HUDEP-2 (cell line): ENCODE measurements around the gene RAB11FIP4.

Experiments used
- DNase-seq, 76 experiments: peaks; one replicate each; lab custom pipeline; 2025; ENCODE audit not compliant: unreplicated experiment in 76 of 76; lab: John Stamatoyannopoulos, UW

RAB11FIP4 gene

DNA sequence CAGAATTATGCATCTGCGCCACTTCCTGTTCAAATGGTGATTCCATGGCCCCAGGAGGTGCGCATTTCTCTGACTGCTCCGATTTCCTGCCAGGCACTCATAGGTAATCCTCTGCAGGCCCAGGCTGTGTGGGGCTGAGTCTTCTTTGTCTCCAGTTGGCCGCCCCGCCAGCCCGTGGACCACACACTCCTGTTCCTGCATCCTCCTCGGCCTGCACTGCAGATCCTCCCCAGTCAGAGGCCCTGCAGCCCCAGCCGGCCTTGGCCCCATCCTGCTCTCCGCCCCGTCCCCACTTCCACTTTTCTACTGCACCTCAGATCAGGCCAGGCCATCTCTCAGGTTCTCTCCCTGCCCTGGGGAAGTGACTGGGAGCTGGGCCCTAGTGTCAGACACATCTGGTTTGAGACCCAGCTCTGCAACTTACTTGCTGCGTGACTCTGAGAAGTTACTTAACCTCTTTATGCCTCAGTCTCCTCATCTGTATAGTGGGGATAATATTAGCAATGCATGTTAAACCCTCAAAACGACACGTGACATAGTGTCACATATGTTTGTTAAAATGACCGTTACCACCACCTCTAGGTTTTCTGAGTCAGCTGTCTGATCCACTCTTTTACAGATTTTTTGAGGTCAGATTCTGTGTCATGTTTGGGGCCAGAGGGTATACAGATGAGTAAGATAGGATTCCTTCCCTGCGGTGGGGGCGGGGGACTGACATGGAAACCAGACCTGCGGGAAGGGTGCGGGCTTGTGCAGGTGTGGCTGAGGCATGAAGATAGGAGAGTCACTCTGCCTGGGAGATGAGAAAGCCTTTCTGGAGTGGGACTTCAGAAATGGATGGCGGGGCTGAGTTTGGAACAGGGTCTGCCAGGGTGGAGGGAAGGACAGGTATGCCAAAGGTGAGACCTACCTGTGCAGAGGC lies 12.8 kb downstream of the RAB11FIP4 start:
- DNase-seq, result no peak

DNA sequence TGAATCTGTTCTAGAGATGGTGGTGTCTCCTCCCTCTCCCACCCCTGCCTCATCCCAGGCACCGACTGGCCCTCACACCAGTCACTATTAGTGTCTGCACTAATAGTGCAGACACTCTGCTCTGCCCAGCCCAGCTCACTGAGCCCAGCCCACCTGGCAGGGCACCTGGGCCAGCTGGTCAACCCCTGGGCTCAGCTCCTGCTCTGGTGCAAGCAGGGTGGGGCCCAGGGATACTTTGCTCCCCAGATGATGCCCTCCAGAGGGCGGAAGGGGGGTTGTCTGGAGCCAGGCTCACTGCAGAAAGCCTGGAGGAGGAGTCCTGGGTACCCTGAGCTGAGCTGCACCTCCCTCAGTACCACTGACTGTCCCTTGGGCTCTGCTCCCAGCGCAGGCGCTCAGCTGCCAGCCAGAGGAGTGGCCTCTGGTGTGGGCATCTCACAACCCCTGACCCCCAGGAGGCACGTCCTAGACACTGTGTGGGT lies 14.5 kb downstream of the RAB11FIP4 start:
- DNase-seq, result no peak

- no peak for DNase-seq
Measured at GRCh38 chr17:31408586-31408985, 17.1 kb downstream of the RAB11FIP4 start.

DNA sequence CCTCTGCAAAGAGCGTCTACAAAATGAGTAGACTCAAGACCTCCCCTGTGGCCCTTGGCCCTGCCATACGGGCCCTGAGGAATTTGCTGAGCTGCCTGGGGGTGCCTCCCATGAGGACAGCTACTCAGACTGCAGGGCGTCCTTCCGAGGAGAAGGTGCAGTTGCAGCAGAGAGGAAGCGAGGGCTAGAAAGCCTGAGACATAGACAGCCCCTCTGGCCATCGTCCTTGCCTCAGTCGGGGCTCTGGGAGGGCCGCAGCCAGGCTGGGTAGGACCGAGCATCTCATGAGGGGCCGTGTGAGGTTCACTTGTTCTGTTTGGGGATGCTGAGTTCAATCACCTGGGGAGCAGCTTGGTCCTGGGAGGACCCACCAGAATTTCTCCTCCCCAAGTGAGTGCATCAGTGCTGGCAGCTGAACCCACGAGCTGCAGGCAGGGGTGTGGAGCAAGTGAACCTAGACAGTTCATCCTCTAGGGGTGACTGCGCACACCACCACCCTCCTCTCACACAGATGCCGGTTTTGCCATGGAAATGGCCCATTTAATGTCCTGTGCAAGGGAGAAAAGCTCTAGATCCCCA lies 20.3 kb downstream of the RAB11FIP4 start:
- no peak for DNase-seq

DNA sequence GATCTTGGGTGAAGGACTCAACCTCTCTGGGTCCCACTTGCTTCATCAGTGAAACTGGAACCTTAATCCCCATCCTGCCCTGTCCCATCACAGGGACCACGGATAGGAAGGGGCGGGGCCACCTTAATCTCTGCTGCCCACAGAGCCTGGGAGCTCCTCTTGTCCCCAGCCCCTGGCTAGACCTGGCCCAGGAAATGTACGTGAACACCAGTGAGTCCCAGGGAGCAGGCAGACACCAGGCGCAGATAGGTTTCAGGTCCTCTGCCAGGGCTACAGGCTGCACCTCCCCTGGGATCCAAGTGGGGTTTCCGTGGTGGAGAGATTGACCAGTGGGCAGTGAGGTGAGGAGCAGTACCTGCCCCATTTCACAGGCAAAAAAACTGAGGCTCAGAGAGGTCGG lies 21.0 kb downstream of the RAB11FIP4 start:
- no peak for DNase-seq

- no peak for DNase-seq
Measured at GRCh38 chr17:31413081-31413799, 21.8 kb downstream of the RAB11FIP4 start.

GRCh38 chr17:31413874-31414549 lies 22.5 kb downstream of the RAB11FIP4 start:
- no peak for DNase-seq

- no peak for DNase-seq
Measured at GRCh38 chr17:31414550-31414918, 23.1 kb downstream of the RAB11FIP4 start.

DNA sequence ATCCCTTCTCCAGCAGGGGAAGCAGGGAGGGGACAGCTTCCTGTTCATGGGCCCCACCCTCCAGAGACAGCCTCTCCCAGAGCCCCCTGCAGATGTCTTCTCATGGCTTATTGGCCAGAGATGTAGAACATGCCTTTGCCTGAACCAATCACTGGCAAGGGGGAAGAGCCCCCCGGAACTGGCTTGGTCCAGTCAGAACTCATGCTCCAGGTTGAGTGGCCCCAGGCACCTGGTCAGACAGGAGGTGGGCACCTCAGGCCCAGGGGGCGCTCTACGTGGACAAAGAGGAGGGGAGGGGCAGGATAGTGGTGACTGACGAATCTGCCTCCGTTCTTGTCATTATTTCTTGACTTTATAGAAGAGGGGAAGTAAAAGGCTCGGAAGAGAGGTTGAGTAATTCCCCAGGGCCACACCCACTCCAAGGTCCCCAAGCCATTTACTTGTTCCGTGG lies 23.6 kb downstream of the RAB11FIP4 start:
- no peak for DNase-seq

GRCh38 chr17:31415640-31416502 lies 24.4 kb downstream of the RAB11FIP4 start:
- no peak for DNase-seq

DNA sequence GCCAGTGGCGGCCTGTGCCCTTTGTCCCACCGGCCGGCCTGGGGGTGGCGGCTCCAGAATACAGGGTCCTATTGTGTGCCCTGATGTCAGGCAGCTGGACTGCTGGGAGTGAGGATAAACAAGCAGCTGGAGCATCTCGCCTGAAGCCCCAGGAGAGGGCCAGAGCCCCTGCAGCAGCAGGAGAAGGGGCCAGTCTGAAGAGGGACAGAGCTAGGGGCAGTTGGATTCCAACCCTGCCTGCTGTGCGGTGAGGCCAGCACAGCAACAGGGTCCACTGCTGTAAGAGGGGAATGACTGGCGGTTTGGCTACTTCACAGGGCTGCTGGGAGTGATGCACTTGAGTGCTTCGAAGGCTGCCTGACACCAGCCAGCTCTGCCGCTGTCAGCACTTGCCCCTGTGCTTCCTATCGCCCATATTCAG lies 25.0 kb downstream of the RAB11FIP4 start:
- DNase-seq, result no peak

- DNase-seq, result no peak
Measured at GRCh38 chr17:31417051-31417792, 25.7 kb downstream of the RAB11FIP4 start.

GRCh38 chr17:31418773-31419350 lies 27.4 kb downstream of the RAB11FIP4 start:
- DNase-seq, result no peak

DNA sequence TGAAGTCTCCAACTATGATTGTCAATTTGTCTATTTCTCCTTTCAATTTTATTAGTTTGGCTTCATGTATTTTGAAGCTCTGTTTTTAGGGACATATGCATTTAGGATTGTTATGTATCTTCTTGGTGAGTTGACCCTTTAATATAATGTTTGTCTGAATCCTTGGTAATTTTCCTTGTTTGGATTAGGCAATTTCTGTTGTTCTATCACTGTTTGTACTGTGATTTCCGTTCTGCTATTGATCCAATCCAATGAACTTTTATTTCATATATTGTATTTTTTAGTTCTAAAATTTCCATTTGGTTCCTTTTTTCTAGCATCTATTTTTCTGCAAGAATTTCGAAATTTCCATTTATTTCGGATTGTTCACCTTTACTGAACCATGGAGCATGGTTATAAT lies 31.0 kb downstream of the RAB11FIP4 start:
- no peak for DNase-seq

DNA sequence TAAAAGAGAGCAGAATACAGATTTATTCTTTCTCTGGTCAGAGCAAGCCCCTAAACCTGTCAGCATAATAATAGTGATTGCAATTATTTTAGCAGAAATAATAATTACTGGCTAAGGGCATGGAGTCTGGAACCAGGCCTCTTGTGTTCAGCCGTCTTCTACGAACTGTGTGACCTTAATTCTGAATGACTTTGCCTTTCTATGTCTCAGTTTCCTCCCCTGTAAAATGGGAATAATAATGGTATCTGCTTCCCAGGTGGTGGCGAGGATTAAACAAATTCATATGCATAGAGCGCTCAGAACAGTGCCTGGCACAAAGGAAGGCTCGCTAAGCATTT lies 33.4 kb downstream of the RAB11FIP4 start:
- no peak for DNase-seq

DNA sequence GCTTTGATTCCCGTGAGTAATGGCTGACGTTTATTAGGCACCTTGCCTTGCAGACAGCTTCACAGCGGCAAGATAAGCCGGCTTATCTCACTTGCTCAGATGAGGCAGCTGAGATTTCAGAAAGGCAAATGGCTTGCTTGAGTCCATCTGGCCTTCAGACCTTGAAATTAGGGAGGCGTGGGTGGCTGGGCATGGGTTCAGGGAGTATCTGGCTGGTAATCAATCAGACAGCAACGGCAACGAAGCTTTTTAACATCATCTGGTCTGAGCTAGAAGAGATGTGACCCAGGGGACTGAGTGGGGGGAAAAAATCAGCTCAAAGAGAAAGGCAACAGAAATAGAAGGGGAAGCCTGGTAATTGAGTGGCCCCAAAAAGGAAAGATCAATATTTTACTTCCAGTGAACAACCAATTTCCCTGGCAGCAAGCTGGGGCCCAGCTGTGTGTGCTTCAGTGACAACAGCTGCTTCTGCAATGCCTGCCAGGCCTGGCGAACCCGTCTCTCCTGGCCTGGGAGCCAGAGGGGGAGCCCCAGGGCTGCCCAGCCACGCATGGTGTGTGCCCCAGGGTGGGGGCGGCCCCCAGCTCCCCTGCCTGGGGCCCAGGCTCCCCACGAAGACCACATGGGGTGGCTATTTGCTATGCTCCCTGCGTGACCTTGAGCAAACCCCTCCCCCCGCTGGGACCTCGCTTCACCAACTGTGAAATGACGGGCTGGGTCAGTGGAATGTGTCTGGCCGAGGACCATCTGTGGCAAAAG lies 34.0 kb downstream of the RAB11FIP4 start:
- peak in 61 of 76 experiments; percentile 2 to 88 (median 34) for DNase-seq

DNA sequence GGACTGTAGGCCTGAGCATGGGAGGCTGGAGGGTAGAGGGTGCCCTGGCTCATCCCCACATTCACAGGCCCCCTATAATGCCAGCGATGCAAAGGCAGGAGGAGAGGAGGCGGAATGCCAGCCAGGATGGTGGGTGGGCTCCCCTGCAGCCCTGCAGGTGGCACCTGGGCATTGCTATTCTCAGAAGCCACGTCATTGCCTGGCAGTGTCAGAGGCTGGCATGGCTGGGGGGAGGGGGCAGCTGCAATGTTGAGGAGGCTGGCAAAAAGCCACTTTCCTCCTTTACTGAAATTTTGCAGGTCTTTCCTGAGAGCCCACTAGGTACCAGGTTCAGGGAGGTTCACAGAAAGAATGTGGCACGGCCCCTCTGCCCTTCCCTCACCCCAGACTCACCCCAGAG lies 36.2 kb downstream of the RAB11FIP4 start:
- no peak for DNase-seq

- DNase-seq, result no peak
Measured at GRCh38 chr17:31428111-31428510, 36.6 kb downstream of the RAB11FIP4 start.
